Measurements from ENCODE around the gene FBN2.
A peak's percentile ranks its signal among the peaks of the same experiment; 100 is the strongest.

Gene FBN2

GRCh38 chr5:128237546-128237945, 300.5 kb downstream of the FBN2 start:
- no peak for DNase-seq

- DNase-seq = no peak
These were observed 301.0 kb downstream of the FBN2 start for GRCh38 chr5:128237000-128237399.

DNA sequence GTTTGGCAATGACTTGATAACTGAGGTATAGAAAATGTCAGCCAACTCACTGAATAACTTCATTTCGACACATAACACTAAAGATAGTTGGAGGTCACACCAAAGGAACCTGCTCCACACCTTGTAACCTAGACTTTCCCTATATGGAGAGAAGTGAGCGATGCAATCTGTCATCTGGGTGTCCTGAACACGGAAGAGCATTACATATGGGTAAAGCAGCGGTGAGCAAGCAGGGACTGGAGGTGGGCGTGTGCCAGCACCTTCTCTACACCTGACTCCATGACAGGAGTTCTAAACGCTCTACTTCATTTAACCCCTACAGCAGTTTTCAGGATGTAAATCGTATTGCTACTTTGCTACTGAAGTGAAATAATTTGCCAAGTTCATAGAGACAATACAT, 301.7 kb downstream of the FBN2 start:
- no peak for DNase-seq

- DNase-seq = no peak
These were observed 303.0 kb downstream of the FBN2 start for GRCh38 chr5:128234928-128235641.

DNA sequence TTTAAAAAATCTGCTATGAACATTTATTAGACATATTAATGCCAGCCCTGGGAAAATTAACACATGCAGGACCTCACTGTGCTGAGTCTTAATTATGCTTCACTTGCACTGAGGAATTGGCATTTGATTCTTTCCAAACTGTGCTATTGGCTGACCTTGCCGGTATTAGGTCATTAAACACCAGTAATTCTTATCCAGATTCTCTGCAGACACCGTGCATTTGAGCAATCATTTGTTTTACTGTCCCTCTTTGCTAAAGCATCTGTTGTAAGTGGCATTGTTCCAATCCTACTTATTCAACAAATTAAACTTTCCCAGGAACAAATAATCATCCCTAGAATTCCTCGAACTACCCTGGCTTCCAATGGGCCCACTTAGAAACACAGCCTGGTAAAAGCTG, 309.5 kb downstream of the FBN2 start:
- no peak for DNase-seq

DNA sequence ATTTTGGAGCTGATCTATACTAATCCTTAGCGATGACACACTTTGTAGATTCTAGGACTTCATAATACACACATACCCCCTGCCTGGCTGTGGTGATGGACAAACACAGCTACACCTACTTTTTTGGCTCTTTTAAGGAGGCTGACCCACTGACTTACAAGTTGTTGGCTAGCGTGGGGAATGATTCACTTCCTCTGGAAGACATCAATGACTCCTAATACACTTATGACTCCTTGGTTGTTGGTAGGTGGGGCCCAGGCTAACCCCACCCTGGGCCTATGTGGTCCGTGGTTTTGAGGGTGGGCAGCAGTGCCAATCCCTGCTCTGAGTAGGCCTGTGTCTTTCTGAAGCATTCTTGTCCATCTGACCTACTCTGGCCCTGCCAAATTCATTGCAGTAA, 310.0 kb downstream of the FBN2 start:
- no peak for DNase-seq

GRCh38 chr5:128225245-128226030, 312.6 kb downstream of the FBN2 start:
- DNase-seq = no peak

GRCh38 chr5:128224336-128224735, 313.7 kb downstream of the FBN2 start:
- no peak for DNase-seq

DNA sequence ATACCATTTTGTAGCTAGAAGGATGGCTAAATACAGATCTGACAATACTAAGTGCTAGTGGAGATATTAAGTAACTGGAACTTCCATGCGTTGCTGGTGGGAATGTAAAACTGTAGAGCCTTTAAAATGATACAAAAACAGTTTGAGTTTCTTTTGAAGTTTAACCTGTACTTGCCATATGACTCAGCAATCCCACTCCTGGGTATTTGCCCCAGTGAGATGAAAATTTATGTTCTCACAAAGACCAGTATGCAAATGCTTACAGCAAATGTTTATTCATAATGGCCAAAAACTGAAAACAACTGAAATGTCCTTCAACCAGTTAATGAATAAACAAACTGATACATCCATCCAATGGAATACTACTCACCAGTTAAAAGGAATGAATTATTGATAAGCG, 317.2 kb downstream of the FBN2 start:
- no peak for DNase-seq

DNA sequence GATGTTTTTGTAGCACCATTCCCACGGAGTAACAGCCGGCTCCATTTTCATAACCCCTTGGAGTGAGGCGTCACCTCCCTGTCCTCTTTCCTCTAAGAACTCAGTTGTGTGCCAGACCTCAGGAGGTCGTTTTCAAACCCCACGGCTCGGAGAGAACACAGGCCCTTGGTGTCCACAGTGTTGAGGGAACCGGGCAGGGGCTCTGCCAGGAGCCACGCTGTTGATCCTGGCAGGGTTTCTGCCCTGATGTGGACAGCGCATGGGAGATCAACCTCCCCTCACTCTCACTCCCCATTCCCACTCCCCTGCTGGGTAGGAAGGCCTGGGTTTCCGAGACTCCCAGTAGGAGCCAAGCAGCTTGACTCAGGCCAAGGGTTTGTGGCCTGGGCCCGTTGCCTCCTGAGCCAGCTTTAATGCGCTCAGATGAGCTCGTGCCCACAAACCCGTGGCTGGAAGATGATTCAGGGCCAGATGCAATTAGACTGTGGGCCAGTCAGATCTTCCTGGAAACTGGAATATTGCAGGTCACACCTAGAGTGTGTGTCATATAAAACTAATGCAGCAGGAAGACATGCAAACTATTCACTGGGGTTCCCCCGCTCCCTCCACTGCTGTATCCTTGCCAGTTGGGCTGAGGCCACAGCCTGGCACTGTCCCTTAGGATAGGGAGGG, 321.0 kb downstream of the FBN2 start:
- DNase-seq = no peak

DNA sequence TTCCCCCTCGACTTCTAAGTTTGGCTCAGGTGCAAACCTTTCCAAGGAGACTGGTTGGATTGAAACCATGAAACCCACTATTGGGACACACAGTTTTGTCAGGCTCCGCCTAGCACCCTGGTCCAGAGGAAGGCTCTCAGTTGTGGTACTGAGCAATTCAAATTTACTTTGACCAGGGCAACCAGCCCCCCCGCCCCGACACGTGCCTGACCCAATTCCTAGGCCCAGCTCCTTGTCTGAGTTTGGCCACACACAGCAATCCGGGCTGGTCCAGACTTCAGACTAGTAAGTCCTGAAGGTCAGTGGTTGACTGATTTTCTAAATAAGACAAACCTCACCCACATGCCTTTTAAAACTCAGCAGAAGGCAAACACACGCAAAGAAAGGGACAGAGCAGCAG, 321.8 kb downstream of the FBN2 start:
- no peak for DNase-seq

DNA sequence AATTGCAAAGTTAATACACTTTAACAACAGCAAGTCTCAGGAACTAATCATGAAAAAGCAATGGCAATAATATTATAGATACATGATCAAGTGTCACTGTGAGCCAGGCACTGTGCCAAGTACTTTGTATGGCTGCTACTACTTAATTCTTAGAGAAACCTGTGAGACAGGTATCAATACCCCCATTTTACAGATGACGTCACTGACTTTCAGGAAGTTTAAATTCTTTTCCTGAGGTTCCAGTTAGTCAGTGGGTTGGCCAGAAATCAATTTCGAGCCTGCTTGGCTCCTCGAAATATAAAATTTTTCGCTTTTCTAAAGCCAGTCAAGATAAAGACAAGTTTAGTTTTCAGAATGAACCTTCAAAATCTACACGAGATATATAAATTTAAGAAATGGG, 324.2 kb downstream of the FBN2 start:
- DNase-seq = no peak

- DNase-seq = peak; percentile 13
These were observed 324.7 kb downstream of the FBN2 start for GRCh38 chr5:128213340-128213739.

- no peak for DNase-seq
These were observed 325.7 kb downstream of the FBN2 start for GRCh38 chr5:128212191-128212806.

DNA sequence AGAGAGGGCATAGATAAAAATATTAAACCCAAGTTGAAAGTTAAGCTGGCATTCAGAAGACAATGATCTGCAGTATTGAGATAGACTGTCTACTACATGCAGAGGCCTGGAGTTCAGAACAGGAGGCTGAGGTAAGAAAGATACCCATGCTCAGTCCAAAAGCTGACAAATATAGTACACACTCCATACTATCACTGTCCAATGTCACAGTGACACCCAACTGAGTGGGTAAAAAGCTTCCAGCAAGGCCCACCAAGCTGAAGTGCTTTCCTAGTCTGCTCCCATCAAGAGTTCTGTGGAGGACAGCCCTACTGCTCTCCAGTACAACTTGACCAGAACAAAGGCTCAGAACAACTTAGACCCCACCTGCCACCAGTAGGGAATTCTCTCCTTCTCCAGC, 329.6 kb downstream of the FBN2 start:
- no peak for DNase-seq

All from DMS79 treated with DMSO at 0.1 percent for 48 hours (cell line).